ENCODE results near the gene PRICKLE1.

The PRICKLE1 gene

DNA sequence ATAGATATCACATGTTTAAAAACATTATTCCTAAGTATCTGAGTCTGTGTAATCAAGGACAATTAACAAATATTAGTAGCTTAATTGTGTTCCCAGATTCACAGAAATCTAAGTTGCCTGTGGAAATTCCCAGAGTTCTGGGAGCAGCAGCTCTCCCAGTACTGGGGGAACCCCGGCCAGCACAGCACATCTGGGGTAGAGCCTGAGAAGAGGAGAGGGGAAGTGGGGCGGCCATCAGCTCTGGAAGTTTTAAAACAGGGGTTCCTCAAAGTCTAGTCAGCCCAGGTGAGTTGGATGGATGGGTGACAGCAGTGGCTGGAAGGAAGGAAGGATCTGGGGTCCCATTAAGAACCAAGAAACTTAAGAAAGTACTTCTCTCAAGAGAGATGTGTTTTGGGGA is 24.6 kb downstream of the PRICKLE1 start:
- H3K9me3 ChIP-seq = no peaks in the 10 kb centered on the region
- TF ChIP-seq, protein P1, sequence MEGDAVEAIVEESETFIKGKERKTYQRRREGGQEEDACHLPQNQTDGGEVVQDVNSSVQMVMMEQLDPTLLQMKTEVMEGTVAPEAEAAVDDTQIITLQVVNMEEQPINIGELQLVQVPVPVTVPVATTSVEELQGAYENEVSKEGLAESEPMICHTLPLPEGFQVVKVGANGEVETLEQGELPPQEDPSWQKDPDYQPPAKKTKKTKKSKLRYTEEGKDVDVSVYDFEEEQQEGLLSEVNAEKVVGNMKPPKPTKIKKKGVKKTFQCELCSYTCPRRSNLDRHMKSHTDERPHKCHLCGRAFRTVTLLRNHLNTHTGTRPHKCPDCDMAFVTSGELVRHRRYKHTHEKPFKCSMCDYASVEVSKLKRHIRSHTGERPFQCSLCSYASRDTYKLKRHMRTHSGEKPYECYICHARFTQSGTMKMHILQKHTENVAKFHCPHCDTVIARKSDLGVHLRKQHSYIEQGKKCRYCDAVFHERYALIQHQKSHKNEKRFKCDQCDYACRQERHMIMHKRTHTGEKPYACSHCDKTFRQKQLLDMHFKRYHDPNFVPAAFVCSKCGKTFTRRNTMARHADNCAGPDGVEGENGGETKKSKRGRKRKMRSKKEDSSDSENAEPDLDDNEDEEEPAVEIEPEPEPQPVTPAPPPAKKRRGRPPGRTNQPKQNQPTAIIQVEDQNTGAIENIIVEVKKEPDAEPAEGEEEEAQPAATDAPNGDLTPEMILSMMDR (IDR thresholded peaks at IDR 0.05) = no peak
- H3K27ac ChIP-seq = no peak overlapping the region
- H3K4me1 ChIP-seq = no peaks in the 10 kb centered on the region
- H3K36me3 ChIP-seq = no peaks in the 10 kb centered on the region
- DNase-seq = no peak
- intact Hi-C loops (cut with DNase I; ENCODE audit: low total_unique reads) = loop anchor here (5.0 kb wide), 1 partner anchor 83 kb away; no protein-coding TSS in a partner anchor
- H3K4me3 ChIP-seq = no peak overlapping the region
- H3K27me3 ChIP-seq = no peaks in the 10 kb centered on the region

DNA sequence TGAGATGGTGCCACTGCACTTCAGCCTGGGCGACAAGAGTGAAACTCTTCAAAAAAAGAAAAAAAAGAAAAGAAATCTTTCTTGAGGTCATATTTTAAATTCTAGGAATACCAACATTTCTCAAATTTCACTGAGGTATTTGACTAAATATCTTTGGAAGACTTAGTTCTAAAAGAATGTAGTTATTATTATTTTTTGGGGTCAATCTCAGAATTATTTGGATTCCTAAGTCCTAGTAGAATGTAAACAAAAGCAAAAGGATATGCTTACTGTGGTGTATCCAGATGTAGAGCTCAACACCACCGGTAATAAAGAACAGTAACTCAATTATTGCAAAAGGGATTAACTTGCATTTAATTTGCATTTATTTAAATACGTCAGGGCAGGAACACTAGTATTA is 25.0 kb downstream of the PRICKLE1 start:
- no peaks in the 10 kb centered on the region for H3K27me3 ChIP-seq
- intact Hi-C loops (cut with DNase I; ENCODE audit: low total_unique reads) = no loop called here
- H3K27ac ChIP-seq = no peak overlapping the region
- DNase-seq = no peak
- H3K4me3 ChIP-seq = no peak overlapping the region
- H3K36me3 ChIP-seq = no peaks in the 10 kb centered on the region
- no peaks in the 10 kb centered on the region for H3K9me3 ChIP-seq
- no peaks in the 10 kb centered on the region for H3K4me1 ChIP-seq
- TF ChIP-seq, protein P1 (IDR thresholded peaks at IDR 0.05) = no peak

DNA sequence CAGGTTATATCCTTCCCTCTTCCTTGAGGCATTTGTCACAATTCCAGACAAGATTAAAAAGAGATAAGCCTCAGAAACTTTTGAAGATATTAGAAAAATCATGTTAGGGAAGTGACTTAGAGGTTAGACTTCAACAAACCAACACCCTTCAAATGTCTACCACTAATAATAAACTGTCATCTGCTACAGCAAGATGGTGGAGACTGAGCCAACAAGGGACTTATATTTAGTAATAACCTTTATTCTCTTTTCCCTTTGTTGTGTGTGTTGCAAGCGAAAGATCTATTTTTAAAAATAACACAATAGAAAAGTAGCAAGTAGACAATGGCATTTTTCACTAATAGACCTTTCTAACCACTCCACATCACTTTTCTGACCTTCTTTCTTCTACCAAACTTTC is 28.6 kb downstream of the PRICKLE1 start:
- Histone ChIP-seq H3K4me1 (no peaks in the 10 kb centered on the region), H3K27me3 (no peaks in the 10 kb centered on the region), H3K27ac (no peak overlapping the region), H3K4me3 (no peak overlapping the region), H3K9me3 (no peaks in the 10 kb centered on the region), H3K36me3 (no peaks in the 10 kb centered on the region)
- no peak for DNase-seq
- intact Hi-C loops (cut with DNase I; ENCODE audit: low total_unique reads) = no loop called here
- TF ChIP-seq, protein P1 (IDR thresholded peaks at IDR 0.05) = no peak

DNA sequence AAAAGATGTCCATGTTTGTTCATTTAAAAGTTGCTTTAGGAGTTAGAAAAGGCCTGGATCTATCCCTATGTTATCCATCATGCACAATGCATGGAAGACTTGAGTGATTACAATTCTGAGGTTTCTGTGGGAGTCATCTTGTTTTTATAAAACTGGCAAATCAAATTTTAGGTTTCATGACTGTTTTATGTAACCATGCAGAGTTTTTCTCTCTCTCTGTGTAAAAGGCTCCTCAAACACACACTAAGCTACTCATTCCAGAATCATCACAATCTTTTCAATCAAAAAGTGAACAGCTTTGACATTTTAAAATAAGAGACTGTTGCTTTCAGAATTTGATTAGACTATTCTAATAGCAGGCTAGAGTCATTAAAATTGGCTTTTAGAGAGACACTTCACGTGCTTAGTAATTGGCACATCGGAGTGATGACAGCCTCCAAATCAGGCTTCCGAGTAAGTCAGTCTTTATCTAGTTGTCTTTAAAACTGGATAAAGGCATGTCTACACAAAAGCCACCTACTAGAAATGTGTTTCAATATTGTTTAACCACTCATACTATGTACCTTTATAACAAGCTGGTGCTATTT is 31.9 kb downstream of the PRICKLE1 start:
- Histone ChIP-seq H3K36me3 (no peaks in the 10 kb centered on the region), H3K9me3 (no peaks in the 10 kb centered on the region), H3K4me1 (no peaks in the 10 kb centered on the region), H3K27me3 (no peaks in the 10 kb centered on the region), H3K4me3 (no peak overlapping the region), H3K27ac (no peak overlapping the region)
- DNase-seq = no peak
- TF ChIP-seq, protein P1 (IDR thresholded peaks at IDR 0.05) = no peak
- intact Hi-C loops (cut with DNase I; ENCODE audit: low total_unique reads) = no loop called here

DNA sequence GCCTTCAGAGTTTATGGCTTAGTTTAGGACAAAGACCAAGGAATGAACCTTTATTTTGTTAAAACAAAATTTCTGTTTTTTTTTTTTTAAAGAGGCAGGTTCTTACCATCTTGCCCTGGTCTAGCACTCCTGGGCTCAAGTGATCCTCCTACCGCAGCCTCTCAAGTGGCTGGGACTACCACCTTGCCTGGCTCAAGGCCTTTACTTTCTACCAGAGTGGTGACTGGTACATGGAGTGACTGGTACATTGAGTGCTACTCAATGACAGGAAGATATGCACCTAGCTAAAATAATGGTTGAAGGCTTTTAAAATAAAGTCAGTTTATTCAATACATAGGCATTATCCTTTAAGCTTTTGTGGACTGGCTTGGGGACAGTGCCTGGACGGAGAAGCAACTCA is 32.6 kb downstream of the PRICKLE1 start:
- intact Hi-C loops (cut with DNase I; ENCODE audit: low total_unique reads) = no loop called here
- Histone ChIP-seq H3K4me3 (no peak overlapping the region), H3K9me3 (no peaks in the 10 kb centered on the region), H3K27me3 (no peaks in the 10 kb centered on the region), H3K27ac (no peak overlapping the region), H3K36me3 (no peaks in the 10 kb centered on the region), H3K4me1 (no peaks in the 10 kb centered on the region)
- TF ChIP-seq, protein P1 (IDR thresholded peaks at IDR 0.05) = no peak
- no peak for DNase-seq

DNA sequence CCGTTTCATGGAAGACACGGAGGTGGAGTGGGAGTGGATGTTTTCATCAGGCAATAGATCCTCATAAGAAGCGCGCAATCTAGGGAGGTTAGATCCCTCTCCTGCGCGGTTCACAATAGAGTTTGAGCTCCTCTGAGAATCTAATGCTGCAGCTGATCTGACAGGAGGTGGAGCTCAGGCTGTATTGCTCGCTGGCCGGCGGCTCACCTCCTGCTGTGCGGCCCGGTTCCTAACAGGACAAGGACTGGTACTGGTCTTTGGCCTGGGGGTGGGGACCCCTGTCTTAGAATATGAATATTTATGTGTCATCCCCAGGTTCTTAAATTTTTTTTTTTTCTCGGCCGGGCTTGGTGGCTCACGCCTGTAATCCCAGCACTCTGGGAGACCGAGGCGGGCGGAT is 36.7 kb downstream of the PRICKLE1 start:
- no peak overlapping the region for H3K27ac ChIP-seq
- H3K36me3 ChIP-seq = no peaks in the 10 kb centered on the region
- no peaks in the 10 kb centered on the region for H3K9me3 ChIP-seq
- no peaks in the 10 kb centered on the region for H3K4me1 ChIP-seq
- H3K4me3 ChIP-seq = no peak overlapping the region
- DNase-seq = no peak
- H3K27me3 ChIP-seq = no peaks in the 10 kb centered on the region
- intact Hi-C loops (cut with DNase I; ENCODE audit: low total_unique reads) = no loop called here
- TF ChIP-seq, protein P1 (IDR thresholded peaks at IDR 0.05) = no peak
